ENCODE results near the gene MOK. TPM values are rescaled to one million over a fixed set of nuclear protein-coding genes. Genes with fewer than 3 reads are reported as not detected.
"Not testable (repeated sequence)": the region's sequence is repeated elsewhere in the genome, so short reads cannot be mapped to it uniquely, and the experiment has no call there.

Gene MOK
- total and polyA plus RNA-seq, 4 experiments from 2014 or later = 0.73 to 1.4 (median 1.3) TPM; not detected in 1

DNA sequence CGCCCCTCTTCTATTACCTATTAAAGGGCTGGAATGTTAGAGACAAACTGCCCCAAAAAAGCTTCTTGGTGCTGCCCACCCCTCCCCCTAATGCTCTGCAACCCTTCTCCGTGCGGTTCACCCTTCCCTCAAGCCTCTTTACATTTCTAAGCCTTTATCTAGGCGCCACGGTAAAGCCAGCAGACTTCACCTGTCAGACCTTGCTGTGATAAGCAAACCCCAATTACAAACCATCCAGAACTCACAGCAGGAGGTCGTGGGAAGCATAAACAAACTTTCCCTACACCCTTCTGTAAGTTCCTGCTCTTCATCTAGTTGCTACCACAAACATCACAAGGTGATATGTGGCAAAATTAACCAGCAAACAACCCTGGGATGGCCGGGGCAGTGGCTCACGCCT, 56.8 kb downstream of the MOK start:
- peaks cover 0 to 2% of the 10 kb centered on the region in 2 donors for H3K27me3 Mint-ChIP-seq
- H3K36me3 Mint-ChIP-seq = no peaks in the 10 kb centered on the region
- no peaks in the 10 kb centered on the region for H3K27me3 ChIP-seq (ENCODE audit: insufficient read depth, low read length)
- no peak for DNase-seq
- H3K27ac Mint-ChIP-seq = no peak overlapping the region
- H3K27ac ChIP-seq (ENCODE audit: low read depth, low read length) = no peak overlapping the region
- ChIA-PET POLR2A (ENCODE audit: partially characterized antibody) (no interaction called here), CTCF (ENCODE audit: partially characterized antibody) (interaction anchor here (0.7 kb wide), 1 partner anchor 97 kb away, joined by 4 read pairs; no protein-coding TSS in a partner anchor)
- intact Hi-C loops (cut with micrococcal nuclease) = no loop called here
- H3K36me3 ChIP-seq (ENCODE audit: insufficient read depth, low read length) = no peaks in the 10 kb centered on the region
- no peaks in the 10 kb centered on the region for H3K4me1 Mint-ChIP-seq
- H3K9me3 ChIP-seq (ENCODE audit: control insufficient read depth in 1 of 2, low read length in 2 of 2) = no peaks in the 10 kb centered on the region
- no peaks in the 10 kb centered on the region for H3K9me3 Mint-ChIP-seq
- H3K4me3 Mint-ChIP-seq = no peak overlapping the region
- H3K4me1 ChIP-seq (ENCODE audit: insufficient read depth, low read length) = no peaks in the 10 kb centered on the region
- no peak overlapping the region for H3K4me3 ChIP-seq (ENCODE audit: low read length in 2 of 2)

DNA sequence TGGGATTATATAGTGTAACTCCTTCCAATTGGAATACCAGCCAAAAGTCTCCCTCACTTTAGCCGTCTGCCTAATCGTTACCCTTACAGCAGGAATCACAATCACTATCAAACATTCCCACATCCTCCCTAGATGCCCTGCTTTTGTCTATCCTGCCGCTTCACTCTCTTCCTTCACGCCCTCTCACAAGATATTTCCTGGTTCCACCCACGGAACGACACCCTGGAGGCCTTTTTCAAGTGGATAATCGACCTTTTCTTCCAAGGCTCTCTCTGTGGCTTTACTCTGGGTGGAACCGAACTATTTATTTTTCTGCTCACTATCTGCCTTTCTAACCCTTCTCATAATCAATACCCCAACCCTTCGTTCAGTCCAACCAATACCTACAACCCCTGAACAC, 58.9 kb downstream of the MOK start:
- intact Hi-C loops (cut with micrococcal nuclease) = no loop called here
- H3K9me3 Mint-ChIP-seq = no peaks in the 10 kb centered on the region
- POLR2A ChIA-PET (ENCODE audit: partially characterized antibody) = no interaction called here
- CTCF ChIA-PET (ENCODE audit: partially characterized antibody) = no interaction called here
- H3K36me3 Mint-ChIP-seq = no peaks in the 10 kb centered on the region
- H3K27ac ChIP-seq (ENCODE audit: low read depth, low read length) = no peak overlapping the region
- H3K4me3 Mint-ChIP-seq = no peak overlapping the region
- no peaks in the 10 kb centered on the region for H3K27me3 Mint-ChIP-seq
- H3K4me1 Mint-ChIP-seq = no peaks in the 10 kb centered on the region
- H3K27ac Mint-ChIP-seq = no peak overlapping the region
- H3K4me1 ChIP-seq (ENCODE audit: insufficient read depth, low read length) = no peaks in the 10 kb centered on the region
- H3K36me3 ChIP-seq (ENCODE audit: insufficient read depth, low read length) = no peaks in the 10 kb centered on the region
- DNase-seq = no peak
- H3K4me3 ChIP-seq (ENCODE audit: low read length in 2 of 2) = no peak overlapping the region
- no peaks in the 10 kb centered on the region for H3K9me3 ChIP-seq (ENCODE audit: control insufficient read depth in 1 of 2, low read length in 2 of 2)
- H3K27me3 ChIP-seq (ENCODE audit: insufficient read depth, low read length) = no peaks in the 10 kb centered on the region

DNA sequence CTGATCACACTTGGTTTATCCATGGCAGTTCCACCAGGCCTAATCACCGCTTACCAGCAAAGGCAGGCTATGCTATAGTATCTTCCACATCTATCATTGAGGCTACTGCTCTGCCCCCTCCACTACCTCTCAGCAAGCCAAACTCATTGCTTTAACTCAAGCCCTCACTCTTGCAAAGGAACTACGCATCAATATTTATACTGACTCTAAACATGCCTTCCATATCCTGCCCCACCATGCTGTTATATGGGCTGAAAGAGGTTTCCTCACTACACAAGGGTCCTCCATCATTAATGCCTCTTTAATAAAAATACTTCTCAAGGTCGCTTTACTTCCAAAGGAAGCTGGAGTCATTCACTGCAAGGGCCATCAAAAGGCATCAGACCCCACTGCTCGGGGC, 61.2 kb downstream of the MOK start:
- H3K27ac Mint-ChIP-seq; H3K9me3 ChIP-seq (ENCODE audit: control insufficient read depth in 1 of 2, low read length in 2 of 2); H3K4me1 Mint-ChIP-seq; CTCF ChIA-PET (ENCODE audit: partially characterized antibody); intact Hi-C loops (cut with micrococcal nuclease); H3K27ac ChIP-seq (ENCODE audit: low read depth, low read length); H3K4me3 Mint-ChIP-seq; H3K27me3 ChIP-seq (ENCODE audit: insufficient read depth, low read length); DNase-seq; POLR2A ChIA-PET (ENCODE audit: partially characterized antibody); H3K4me1 ChIP-seq (ENCODE audit: insufficient read depth, low read length); H3K27me3 Mint-ChIP-seq; H3K4me3 ChIP-seq (ENCODE audit: low read length in 2 of 2); H3K36me3 Mint-ChIP-seq; H3K36me3 ChIP-seq (ENCODE audit: insufficient read depth, low read length); H3K9me3 Mint-ChIP-seq: not testable (repeated sequence)

DNA sequence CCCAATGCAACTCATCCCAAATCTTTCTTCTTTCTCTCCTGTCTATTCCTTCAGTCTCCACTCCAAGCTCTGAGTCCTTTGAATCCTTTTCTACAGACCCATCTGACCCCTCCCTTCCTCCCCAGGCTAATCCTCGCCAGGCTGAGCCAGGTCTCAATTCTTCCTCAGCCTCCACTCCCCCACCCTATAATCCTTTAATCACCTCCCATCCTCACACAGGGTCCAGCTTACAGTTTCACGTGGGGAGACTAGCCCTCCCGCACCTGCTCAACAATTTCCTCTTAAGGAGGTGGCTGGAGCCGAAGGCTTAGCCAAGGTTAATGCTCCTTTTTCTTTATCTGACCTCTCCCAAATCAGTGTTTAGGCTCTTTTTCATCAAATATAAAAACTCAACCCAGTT, 63.8 kb downstream of the MOK start:
- Histone ChIP-seq H3K27ac (ENCODE audit: low read depth, low read length) (no peak overlapping the region), H3K4me1 (ENCODE audit: insufficient read depth, low read length) (no peaks in the 10 kb centered on the region), H3K27me3 (ENCODE audit: insufficient read depth, low read length) (no peaks in the 10 kb centered on the region), H3K9me3 (ENCODE audit: control insufficient read depth in 1 of 2, low read length in 2 of 2) (no peaks in the 10 kb centered on the region), H3K36me3 (ENCODE audit: insufficient read depth, low read length) (no peaks in the 10 kb centered on the region), H3K4me3 (ENCODE audit: low read length in 2 of 2) (no peak overlapping the region)
- CTCF ChIA-PET (ENCODE audit: partially characterized antibody) = no interaction called here
- no peaks in the 10 kb centered on the region for H3K27me3 Mint-ChIP-seq
- no peaks in the 10 kb centered on the region for H3K4me1 Mint-ChIP-seq
- no peak overlapping the region for H3K27ac Mint-ChIP-seq
- no peaks in the 10 kb centered on the region for H3K36me3 Mint-ChIP-seq
- H3K9me3 Mint-ChIP-seq = no peaks in the 10 kb centered on the region
- intact Hi-C loops (cut with micrococcal nuclease) = no loop called here
- no peak for DNase-seq
- POLR2A ChIA-PET (ENCODE audit: partially characterized antibody) = no interaction called here
- H3K4me3 Mint-ChIP-seq = no peak overlapping the region

DNA sequence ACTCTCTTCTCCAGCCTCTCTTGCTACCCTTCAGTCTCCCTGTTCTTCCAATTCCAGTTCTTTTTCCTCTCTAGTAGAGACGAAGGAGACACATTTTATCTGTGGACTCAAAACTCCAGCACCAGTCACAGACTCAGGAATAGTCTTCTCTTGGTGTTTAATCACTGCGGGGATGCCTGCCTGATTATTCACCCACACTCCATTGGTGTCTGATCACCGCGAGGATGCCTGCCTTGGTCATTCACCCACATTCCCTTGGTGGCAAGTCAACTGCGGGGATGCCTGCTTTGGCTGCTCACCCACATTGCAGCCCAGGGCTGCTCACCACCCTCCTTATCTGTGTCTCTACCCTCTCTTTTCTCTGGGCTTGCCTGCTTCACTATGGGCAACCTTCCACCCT, 64.5 kb downstream of the MOK start:
- H3K27me3 ChIP-seq (ENCODE audit: insufficient read depth, low read length); intact Hi-C loops (cut with micrococcal nuclease); H3K27ac ChIP-seq (ENCODE audit: low read depth, low read length); CTCF ChIA-PET (ENCODE audit: partially characterized antibody); H3K4me3 ChIP-seq (ENCODE audit: low read length in 2 of 2); H3K36me3 ChIP-seq (ENCODE audit: insufficient read depth, low read length); H3K27ac Mint-ChIP-seq; H3K9me3 ChIP-seq (ENCODE audit: control insufficient read depth in 1 of 2, low read length in 2 of 2); DNase-seq; H3K36me3 Mint-ChIP-seq; H3K9me3 Mint-ChIP-seq; H3K4me1 Mint-ChIP-seq; H3K4me3 Mint-ChIP-seq; POLR2A ChIA-PET (ENCODE audit: partially characterized antibody); H3K4me1 ChIP-seq (ENCODE audit: insufficient read depth, low read length); H3K27me3 Mint-ChIP-seq: not testable (repeated sequence)

DNA sequence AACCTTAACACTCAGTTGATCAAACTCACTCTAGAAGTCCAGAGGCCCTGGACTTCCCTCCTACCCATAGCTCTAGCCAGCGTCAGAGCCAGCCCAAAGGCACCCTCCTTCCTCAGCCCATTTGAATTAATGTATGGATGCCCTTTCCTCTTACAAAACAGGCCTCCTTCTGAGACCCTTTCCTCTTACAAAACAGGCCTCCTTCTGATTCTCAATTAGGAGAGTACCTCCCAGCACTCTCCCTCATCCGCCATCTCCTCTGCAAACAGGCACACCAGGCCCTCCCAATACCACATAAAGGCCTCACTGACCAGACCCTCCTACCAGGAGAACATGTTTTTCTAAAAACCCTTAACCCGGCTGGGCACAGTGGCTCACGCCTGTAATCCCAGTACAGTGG, 65.7 kb downstream of the MOK start:
- H3K27me3 Mint-ChIP-seq = no peaks in the 10 kb centered on the region
- no peaks in the 10 kb centered on the region for H3K36me3 Mint-ChIP-seq
- H3K4me3 Mint-ChIP-seq = no peak overlapping the region
- no peak for DNase-seq
- POLR2A ChIA-PET (ENCODE audit: partially characterized antibody) = no interaction called here
- Histone ChIP-seq H3K27ac (ENCODE audit: low read depth, low read length) (no peak overlapping the region), H3K4me3 (ENCODE audit: low read length in 2 of 2) (no peak overlapping the region), H3K4me1 (ENCODE audit: insufficient read depth, low read length) (no peaks in the 10 kb centered on the region), H3K36me3 (ENCODE audit: insufficient read depth, low read length) (no peaks in the 10 kb centered on the region), H3K27me3 (ENCODE audit: insufficient read depth, low read length) (no peaks in the 10 kb centered on the region), H3K9me3 (ENCODE audit: control insufficient read depth in 1 of 2, low read length in 2 of 2) (no peaks in the 10 kb centered on the region)
- H3K4me1 Mint-ChIP-seq = no peaks in the 10 kb centered on the region
- no peak overlapping the region for H3K27ac Mint-ChIP-seq
- H3K9me3 Mint-ChIP-seq = no peaks in the 10 kb centered on the region
- intact Hi-C loops (cut with micrococcal nuclease) = no loop called here
- CTCF ChIA-PET (ENCODE audit: partially characterized antibody) = interaction anchor here (1.1 kb wide), 1 partner anchor 277 kb away, joined by 3 read pairs; no protein-coding TSS in a partner anchor

DNA sequence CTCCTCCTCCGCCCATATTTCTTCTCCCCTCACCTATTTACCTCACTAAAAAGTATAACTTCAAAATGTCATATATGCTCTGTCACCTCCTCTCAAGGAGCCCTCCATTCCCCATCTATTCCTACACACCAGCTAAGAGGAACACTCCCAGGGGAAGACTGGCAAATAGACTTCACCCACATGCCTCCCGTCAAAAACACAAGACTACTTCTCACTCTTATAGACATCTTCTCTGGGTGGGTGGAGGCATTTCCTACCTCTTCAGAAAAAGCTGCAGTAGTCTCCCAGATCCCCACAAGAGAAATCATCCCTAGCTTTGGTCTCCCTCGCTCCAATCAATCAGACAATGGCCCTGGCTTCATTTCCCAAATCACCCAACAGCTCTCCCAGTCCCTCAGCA, 66.2 kb downstream of the MOK start:
- H3K27me3 ChIP-seq (ENCODE audit: insufficient read depth, low read length) = no peaks in the 10 kb centered on the region
- no peaks in the 10 kb centered on the region for H3K36me3 ChIP-seq (ENCODE audit: insufficient read depth, low read length)
- ChIA-PET POLR2A (ENCODE audit: partially characterized antibody) (no interaction called here), CTCF (ENCODE audit: partially characterized antibody) (interaction anchor here (1.1 kb wide), 1 partner anchor 277 kb away, joined by 3 read pairs; no protein-coding TSS in a partner anchor)
- H3K4me1 ChIP-seq (ENCODE audit: insufficient read depth, low read length) = no peaks in the 10 kb centered on the region
- Mint-ChIP-seq H3K36me3 (no peaks in the 10 kb centered on the region), H3K9me3 (no peaks in the 10 kb centered on the region), H3K27ac (no peak overlapping the region), H3K4me1 (no peaks in the 10 kb centered on the region), H3K4me3 (no peak overlapping the region), H3K27me3 (no peaks in the 10 kb centered on the region)
- no peak overlapping the region for H3K27ac ChIP-seq (ENCODE audit: low read depth, low read length)
- DNase-seq = no peak
- intact Hi-C loops (cut with micrococcal nuclease) = no loop called here
- H3K4me3 ChIP-seq (ENCODE audit: low read length in 2 of 2) = no peak overlapping the region
- no peaks in the 10 kb centered on the region for H3K9me3 ChIP-seq (ENCODE audit: control insufficient read depth in 1 of 2, low read length in 2 of 2)

DNA sequence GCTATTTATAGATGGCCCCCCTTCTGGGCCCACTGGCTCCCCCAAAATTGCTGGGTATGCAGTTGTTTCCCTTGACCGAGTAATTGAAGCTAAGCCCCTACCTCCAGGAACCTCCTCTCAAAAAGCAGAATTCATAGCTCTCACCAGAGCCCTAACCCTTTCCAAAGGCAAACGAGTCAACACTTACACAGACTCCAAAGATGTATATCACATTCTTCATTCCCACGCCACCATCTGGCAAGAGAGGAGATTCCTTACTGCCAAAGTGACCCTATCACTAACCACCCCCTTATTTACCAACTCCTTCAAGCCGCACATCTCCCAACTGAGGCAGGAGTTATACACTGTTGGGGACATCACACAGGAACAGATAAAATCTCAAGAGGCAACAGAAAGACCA, 66.8 kb downstream of the MOK start:
- ChIA-PET POLR2A (ENCODE audit: partially characterized antibody) (no interaction called here), CTCF (ENCODE audit: partially characterized antibody) (interaction anchor here (1.1 kb wide), 1 partner anchor 278 kb away, joined by 3 read pairs; no protein-coding TSS in a partner anchor)
- H3K27me3 Mint-ChIP-seq = no peaks in the 10 kb centered on the region
- DNase-seq = no peak
- no peaks in the 10 kb centered on the region for H3K4me1 Mint-ChIP-seq
- H3K27me3 ChIP-seq (ENCODE audit: insufficient read depth, low read length) = no peaks in the 10 kb centered on the region
- no peak overlapping the region for H3K4me3 Mint-ChIP-seq
- no peaks in the 10 kb centered on the region for H3K36me3 ChIP-seq (ENCODE audit: insufficient read depth, low read length)
- H3K9me3 Mint-ChIP-seq = no peaks in the 10 kb centered on the region
- H3K4me1 ChIP-seq (ENCODE audit: insufficient read depth, low read length) = no peaks in the 10 kb centered on the region
- no peak overlapping the region for H3K4me3 ChIP-seq (ENCODE audit: low read length in 2 of 2)
- intact Hi-C loops (cut with micrococcal nuclease) = no loop called here
- H3K27ac ChIP-seq (ENCODE audit: low read depth, low read length) = no peak overlapping the region
- no peaks in the 10 kb centered on the region for H3K36me3 Mint-ChIP-seq
- no peak overlapping the region for H3K27ac Mint-ChIP-seq
- no peaks in the 10 kb centered on the region for H3K9me3 ChIP-seq (ENCODE audit: control insufficient read depth in 1 of 2, low read length in 2 of 2)
